Measurements from ENCODE around the gene TMEM196. TPM values are rescaled to one million over a fixed set of nuclear protein-coding genes. Genes with fewer than 3 reads are reported as not detected.

The TMEM196 gene
- total RNA-seq, 1 donor from 2014 or later, result not detected

GRCh38 chr7:19762631-19763030 is 10.8 kb downstream of the TMEM196 start:
- no peaks in the 10 kb centered on the region for H3K36me3 Mint-ChIP-seq (ENCODE audit: unreplicated experiment)
- H3K4me1 Mint-ChIP-seq (ENCODE audit: unreplicated experiment), result peaks cover 16% of the 10 kb centered on the region
- H3K4me3 Mint-ChIP-seq (ENCODE audit: unreplicated experiment), result no peak overlapping the region
- peaks cover 27% of the 10 kb centered on the region for H3K27me3 Mint-ChIP-seq (ENCODE audit: unreplicated experiment)
- TF ChIP-seq CTCF (IDR thresholded peaks at IDR 0.05), result no peak
- no peak for DNase-seq (ENCODE audit: extremely low spot score, unreplicated experiment)
- no peak overlapping the region for H3K27ac Mint-ChIP-seq (ENCODE audit: unreplicated experiment)
- no peaks in the 10 kb centered on the region for H3K9me3 Mint-ChIP-seq (ENCODE audit: unreplicated experiment)

- no peak for DNase-seq (ENCODE audit: extremely low spot score, unreplicated experiment)
- Mint-ChIP-seq H3K27me3 (ENCODE audit: unreplicated experiment) (peaks cover 32% of the 10 kb centered on the region), H3K36me3 (ENCODE audit: unreplicated experiment) (no peaks in the 10 kb centered on the region), H3K4me1 (ENCODE audit: unreplicated experiment) (no peaks in the 10 kb centered on the region), H3K4me3 (ENCODE audit: unreplicated experiment) (no peak overlapping the region), H3K9me3 (ENCODE audit: unreplicated experiment) (no peaks in the 10 kb centered on the region), H3K27ac (ENCODE audit: unreplicated experiment) (no peak overlapping the region)
- TF ChIP-seq CTCF (IDR thresholded peaks at IDR 0.05), result peak; percentile 73
Observed at GRCh38 chr7:19754521-19755116, 18.8 kb downstream of the TMEM196 start.

GRCh38 chr7:19752020-19752419 is 21.4 kb downstream of the TMEM196 start:
- Mint-ChIP-seq H3K27ac (ENCODE audit: unreplicated experiment) (no peak overlapping the region), H3K4me1 (ENCODE audit: unreplicated experiment) (no peaks in the 10 kb centered on the region), H3K4me3 (ENCODE audit: unreplicated experiment) (no peak overlapping the region), H3K9me3 (ENCODE audit: unreplicated experiment) (no peaks in the 10 kb centered on the region), H3K36me3 (ENCODE audit: unreplicated experiment) (no peaks in the 10 kb centered on the region), H3K27me3 (ENCODE audit: unreplicated experiment) (peaks cover 40% of the 10 kb centered on the region)
- TF ChIP-seq CTCF (IDR thresholded peaks at IDR 0.05), result no peak
- no peak for DNase-seq (ENCODE audit: extremely low spot score, unreplicated experiment)

- H3K4me1 Mint-ChIP-seq (ENCODE audit: unreplicated experiment), result no peaks in the 10 kb centered on the region
- H3K9me3 Mint-ChIP-seq (ENCODE audit: unreplicated experiment), result no peaks in the 10 kb centered on the region
- no peak for DNase-seq (ENCODE audit: extremely low spot score, unreplicated experiment)
- TF ChIP-seq CTCF (IDR thresholded peaks at IDR 0.05), result no peak
- peaks cover 43% of the 10 kb centered on the region for H3K27me3 Mint-ChIP-seq (ENCODE audit: unreplicated experiment)
- H3K36me3 Mint-ChIP-seq (ENCODE audit: unreplicated experiment), result no peaks in the 10 kb centered on the region
- H3K4me3 Mint-ChIP-seq (ENCODE audit: unreplicated experiment), result no peak overlapping the region
- H3K27ac Mint-ChIP-seq (ENCODE audit: unreplicated experiment), result no peak overlapping the region
Observed at GRCh38 chr7:19749658-19750057, 23.8 kb downstream of the TMEM196 start.

GRCh38 chr7:19747740-19748339 is 25.6 kb downstream of the TMEM196 start:
- no peaks in the 10 kb centered on the region for H3K36me3 Mint-ChIP-seq (ENCODE audit: unreplicated experiment)
- no peaks in the 10 kb centered on the region for H3K9me3 Mint-ChIP-seq (ENCODE audit: unreplicated experiment)
- peaks cover 44% of the 10 kb centered on the region for H3K27me3 Mint-ChIP-seq (ENCODE audit: unreplicated experiment)
- peak; percentile 73 for TF ChIP-seq CTCF (IDR thresholded peaks at IDR 0.05)
- H3K4me1 Mint-ChIP-seq (ENCODE audit: unreplicated experiment), result no peaks in the 10 kb centered on the region
- no peak for DNase-seq (ENCODE audit: extremely low spot score, unreplicated experiment)
- H3K27ac Mint-ChIP-seq (ENCODE audit: unreplicated experiment), result no peak overlapping the region
- H3K4me3 Mint-ChIP-seq (ENCODE audit: unreplicated experiment), result no peak overlapping the region

Data from osteocyte (in vitro differentiated cells).